GM12801 (cell line): ENCODE measurements around the gene JOSD1.

Source experiments
- CTCF ChIP-seq: IDR thresholded peaks from one replicate; pipeline ENCODE4 v1.5.1; 2011; ENCODE audit warnings: control low read depth; ENCODE audit not compliant: insufficient read length; ENCODE audit errors: extremely low read depth

The JOSD1 gene

GRCh38 chr22:38657045-38657909 lies 43.5 kb downstream of the JOSD1 start:
- no peak for TF ChIP-seq CTCF

DNA sequence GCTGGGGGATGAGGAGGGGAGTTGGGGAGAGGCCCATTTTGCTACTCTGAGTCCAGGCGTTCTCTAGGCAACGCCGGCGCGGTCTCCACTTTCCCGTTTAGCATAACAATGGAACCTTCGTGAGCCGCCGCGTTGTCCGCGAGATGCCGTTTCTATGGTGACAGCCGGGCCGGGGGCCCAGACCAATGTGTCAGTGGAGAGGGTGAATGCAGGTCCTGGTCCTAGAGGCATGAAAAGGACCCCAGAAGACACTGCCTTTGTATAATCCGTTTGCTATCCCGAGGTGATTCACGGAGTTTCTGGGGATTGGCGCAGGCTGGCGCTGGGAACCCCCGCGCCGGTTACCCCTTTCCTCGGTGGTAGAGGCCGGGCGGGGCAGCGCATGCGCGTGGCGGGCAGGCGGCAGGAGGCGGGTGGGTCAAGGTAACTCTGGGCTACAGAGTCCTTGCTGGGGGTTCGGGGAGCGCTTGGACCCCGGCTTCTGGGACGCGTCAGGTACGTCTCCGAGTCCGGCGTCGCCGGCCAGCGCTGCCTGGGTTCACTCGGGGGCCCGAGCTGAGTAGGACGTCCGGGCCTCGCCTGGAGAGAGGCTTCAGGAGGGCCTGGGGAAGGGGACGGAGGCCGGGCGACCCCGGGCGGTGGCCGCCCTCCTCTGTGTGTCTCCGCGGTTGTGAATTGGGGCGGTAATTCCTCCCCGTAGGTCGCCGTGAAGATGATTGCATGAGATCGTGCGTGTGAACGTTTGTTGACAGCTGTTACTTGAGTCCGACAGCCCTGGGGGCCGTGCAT lies 44.3 kb downstream of the JOSD1 start, which contains the start of the genes CBY1 and FAM227A:
Gene CBY1 (plus strand): TSS at position 383 of the 789 bp plus-strand sequence. CDS start 11,417 bp downstream, outside the sequence.
Gene FAM227A (minus strand): TSS at position 137 of the 789 bp plus-strand sequence. CDS start 6,224 bp downstream, outside the sequence.
- no peak for TF ChIP-seq CTCF

DNA sequence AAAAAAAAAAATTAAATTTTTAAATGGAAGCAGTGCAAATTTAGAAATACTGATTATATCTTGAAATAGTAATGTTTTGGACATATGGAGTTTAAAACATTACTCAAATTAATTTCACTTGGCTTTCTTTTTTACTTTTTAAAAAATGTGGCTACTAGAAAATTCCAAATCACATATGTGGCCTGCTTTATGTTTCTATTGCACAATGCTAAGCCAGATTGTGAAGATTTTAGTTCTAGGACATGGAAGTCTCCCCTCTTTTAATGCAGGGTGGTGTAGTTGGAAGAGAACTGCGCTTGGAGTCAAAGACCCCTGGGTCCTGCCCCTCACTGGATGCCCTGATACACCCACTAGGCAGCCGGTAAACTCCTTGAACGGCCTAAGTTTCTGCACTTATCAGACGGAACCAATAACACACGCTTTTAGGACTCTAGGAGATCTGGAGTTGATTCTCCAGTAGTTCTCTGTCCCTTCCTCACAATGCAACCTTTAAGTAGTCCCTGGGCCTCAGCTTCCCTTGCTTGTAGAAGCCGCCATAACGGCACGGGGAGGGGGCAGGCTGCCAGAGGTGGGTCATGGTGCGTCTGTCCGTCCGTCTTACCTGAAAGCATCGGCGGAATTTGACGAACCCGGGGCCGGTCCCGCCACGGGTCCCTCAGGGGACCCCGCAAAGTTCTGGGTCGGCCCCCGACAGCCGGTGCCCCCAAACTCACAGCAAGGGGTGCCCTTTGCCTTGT lies 45.1 kb downstream of the JOSD1 start:
- no peak for TF ChIP-seq CTCF

DNA sequence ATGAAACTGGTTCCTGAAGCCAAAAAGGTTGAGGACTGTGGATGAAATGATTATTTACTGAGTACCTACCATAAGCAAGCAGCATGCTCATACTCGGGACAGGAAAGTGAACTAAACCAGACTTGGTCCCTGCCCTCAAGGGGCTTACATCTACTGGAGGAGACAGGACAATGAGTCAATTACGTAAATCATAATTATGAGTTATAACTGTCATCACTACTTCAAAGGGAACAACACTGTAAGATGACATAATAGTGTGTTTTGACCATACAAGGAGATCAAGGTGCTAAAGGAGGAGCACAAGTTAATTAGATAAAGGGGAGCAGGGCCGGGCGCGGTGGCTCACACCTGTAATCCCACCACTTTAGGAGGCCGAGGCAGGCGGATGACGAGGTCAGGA lies 47.0 kb downstream of the JOSD1 start:
- no peak for TF ChIP-seq CTCF

GRCh38 chr22:38652859-38653258 lies 47.9 kb downstream of the JOSD1 start:
- no peak for TF ChIP-seq CTCF

DNA sequence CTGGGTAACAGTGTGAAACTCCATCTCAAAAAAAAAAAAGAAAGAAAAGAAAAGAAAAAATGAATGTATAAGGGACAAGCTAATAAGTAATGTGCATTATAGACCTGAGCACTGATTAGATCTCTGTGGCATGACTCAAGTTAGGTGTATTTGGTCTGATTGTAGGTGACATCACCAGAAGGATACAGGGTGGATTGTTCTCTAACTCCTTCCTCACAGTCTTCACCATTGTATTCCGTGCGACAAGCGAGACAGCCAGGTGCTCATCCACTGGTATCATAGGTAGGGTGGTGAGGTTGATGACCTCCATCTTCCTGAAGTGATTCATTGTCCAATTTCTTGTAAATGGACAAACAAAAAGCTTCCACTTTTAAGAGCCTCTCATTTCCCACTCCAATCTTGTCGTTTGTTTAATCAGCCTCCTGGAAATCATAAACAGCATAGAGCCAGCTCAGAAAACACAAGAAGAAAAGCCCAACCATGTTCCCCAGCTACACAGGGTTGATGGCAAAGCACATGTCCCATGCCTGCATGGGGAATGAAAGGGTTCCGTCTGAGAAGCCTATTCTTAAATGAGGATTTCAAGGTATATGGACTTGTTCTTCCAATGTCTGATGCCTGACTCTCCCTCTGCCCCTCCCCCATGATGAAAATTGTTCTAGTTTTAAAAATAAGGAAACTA lies 50.8 kb downstream of the JOSD1 start:
- no peak for TF ChIP-seq CTCF
